ENCODE results near the gene FADS1.

Gene FADS1

DNA sequence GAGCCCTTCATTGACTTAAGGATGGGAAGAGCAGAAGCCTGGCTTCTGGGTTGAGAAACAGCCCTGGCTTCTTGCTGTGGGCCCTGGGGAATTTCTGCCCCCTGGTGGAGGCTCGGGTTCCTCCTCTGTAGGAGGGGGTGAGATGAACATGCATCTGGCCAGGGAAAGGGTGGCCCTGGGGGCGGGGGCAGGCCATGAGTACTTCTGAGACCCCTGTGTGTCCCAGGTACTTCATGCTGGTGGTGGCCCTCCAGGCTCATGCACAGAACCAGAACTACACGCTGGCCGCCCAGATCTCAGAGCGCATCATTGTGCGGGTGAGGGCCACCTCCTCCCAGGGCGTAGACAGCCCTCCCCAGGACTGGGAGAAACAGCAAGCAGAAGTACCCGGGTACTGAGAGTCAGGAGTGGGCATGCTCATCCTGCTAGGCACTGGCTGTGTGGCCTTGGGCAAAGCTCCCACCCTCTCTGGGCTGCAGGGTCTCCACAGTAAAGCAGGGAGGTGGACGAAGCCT, 40.2 kb downstream of the FADS1 start:
- DNase-seq (ENCODE audit: low read depth): peak; percentile 55

DNA sequence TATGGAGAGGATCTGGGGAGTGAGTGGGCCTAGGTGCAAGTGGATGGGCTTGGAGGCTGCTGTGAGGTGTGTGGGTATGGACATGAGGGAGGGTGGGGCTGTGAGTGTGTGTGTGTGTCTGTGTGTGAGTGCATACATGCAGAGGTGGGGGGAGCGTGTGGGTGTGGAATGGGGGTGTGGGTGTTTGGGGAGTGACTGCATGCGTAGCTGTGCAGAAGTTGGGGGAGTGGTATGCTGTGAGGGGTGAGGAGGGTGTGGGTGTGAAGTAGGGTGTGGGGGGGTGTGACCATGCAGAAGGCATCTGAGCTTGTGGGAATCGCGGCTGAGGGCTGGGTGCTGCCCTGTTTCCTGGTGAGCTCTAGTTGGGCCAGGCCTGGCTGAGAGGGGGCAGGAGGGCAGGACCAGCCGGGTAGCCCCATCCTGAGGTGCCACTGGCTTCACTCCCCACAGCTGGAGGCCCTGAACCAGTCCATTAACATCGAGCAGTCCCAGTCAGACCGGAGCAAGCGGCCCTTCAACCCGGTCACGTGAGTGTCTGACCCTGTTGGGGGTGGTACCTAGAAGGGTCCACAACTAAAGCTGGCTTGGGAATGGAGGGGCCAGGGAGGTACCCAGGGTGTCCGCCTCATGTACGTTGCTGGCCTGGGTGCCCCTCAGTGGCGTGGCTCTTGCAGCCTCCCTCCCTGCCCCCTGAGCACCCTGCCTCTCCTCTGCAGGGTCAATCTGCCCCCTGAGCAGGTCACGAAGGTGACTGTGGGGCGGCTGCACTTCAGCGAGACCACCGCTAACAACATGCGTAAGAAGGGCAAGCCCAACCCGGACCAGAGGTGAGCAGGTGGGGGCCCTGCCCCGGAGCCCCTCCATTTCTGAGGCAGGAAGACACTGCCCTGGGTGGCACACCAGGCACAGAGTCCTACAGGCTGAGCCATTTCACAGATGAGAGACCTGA, 40.9 kb downstream of the FADS1 start:
- DNase-seq (ENCODE audit: low read depth): no peak

- no peak for DNase-seq (ENCODE audit: low read depth)
These were observed 41.7 kb downstream of the FADS1 start for GRCh38 chr11:61775106-61775505.

- no peak for DNase-seq (ENCODE audit: low read depth)
These were observed 42.4 kb downstream of the FADS1 start for GRCh38 chr11:61774411-61774810.

GRCh38 chr11:61773809-61774208, 43.0 kb downstream of the FADS1 start:
- no peak for DNase-seq (ENCODE audit: low read depth)

DNA sequence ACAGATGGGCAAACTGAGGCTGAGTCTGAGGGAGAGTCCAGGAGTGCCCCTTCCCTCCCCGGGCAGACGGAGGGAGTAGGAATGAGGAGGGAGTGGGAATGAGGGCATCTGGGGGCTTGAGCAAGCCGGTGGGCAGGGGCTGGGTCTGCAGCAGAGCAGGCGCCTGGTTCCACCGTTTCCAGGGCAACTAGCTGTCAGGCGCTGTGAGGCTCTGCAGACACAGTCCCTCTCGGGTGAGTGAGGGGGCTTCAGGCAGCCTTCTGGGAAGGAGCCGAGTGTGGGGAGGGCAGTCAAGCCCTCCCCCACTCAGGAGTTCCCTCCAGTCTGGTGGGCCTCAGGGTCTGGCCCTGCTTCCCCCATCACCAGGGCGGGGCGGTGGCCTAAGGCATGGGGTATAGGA, 43.4 kb downstream of the FADS1 start:
- no peak for DNase-seq (ENCODE audit: low read depth)

- DNase-seq (ENCODE audit: low read depth): no peak
These were observed 44.8 kb downstream of the FADS1 start for GRCh38 chr11:61771985-61772455.

DNA sequence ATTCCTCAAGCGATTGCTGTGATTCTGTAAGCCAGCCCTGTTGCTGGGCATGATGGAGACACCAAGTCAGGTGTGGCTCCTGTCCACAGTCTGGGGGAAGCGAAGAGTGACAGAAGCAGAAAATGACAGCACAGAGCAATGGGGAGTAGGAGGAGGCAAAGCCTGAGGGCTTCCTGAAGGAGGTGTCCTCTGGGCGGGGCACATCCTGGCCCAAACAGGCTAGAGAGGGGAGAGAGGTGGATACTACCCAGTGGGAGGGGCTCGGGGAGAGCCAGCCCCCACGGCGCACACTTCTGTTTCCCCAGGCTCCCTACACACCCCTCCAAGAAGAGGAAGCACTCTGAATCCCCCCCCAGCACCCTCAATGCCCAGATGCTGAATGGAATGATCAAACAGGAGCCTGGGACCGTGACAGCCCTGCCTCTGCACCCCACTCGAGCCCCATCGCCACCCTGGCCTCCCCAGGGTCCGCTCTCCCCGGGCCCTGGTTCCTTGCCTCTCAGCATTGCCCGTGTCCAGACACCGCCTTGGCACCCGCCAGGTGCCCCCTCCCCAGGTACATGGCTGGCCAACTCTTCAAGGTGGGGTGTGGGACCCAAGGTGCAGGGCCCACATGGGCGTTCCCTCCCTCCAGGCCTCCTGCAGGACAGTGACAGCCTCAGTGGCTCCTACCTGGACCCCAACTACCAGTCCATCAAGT, 45.5 kb downstream of the FADS1 start:
- no peak for DNase-seq (ENCODE audit: low read depth)

- DNase-seq (ENCODE audit: low read depth): no peak
These were observed 46.7 kb downstream of the FADS1 start for GRCh38 chr11:61769946-61770683.

GRCh38 chr11:61769169-61769920, 47.5 kb downstream of the FADS1 start:
- no peak for DNase-seq (ENCODE audit: low read depth)

- no peak for DNase-seq (ENCODE audit: low read depth)
These were observed 48.3 kb downstream of the FADS1 start for GRCh38 chr11:61768376-61769076.

GRCh38 chr11:61766353-61766841, 50.4 kb downstream of the FADS1 start:
- DNase-seq (ENCODE audit: low read depth): no peak

GRCh38 chr11:61765550-61766253, 51.1 kb downstream of the FADS1 start:
- no peak for DNase-seq (ENCODE audit: low read depth)

DNA sequence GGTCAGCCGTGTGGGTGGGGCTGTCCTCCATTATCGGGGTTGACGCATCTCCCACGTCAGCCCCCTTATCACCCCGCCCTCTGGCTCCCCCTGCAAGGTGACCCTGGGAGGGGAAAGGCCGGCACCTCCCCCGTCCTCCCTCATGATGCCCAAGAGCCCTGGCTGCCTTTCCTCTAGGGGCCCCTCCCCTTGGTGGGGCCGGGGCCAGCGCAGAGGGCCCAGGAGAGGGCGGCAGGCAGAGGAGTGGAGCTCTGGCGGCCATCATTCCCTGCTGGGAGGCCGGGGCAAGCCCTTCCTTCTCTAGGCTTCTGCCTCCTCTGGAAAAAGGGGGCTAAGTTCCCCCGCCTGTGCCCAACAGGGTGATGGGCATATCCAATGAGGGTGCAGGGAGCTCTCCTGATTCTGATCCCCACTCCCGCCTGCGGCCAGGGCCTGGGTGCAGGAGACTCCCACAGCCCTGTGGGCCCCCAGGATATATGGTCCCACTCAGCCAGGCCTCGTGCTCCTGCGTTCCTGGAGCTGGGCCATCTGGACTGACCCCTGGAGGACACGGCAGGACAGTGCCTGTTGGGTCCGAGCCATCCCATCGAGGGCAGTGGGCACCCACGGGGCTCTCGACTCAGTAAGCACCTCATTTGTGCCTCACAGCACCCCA, 52.1 kb downstream of the FADS1 start:
- DNase-seq (ENCODE audit: low read depth): no peak

- no peak for DNase-seq (ENCODE audit: low read depth)
These were observed 52.7 kb downstream of the FADS1 start for GRCh38 chr11:61763930-61764605.

DNA sequence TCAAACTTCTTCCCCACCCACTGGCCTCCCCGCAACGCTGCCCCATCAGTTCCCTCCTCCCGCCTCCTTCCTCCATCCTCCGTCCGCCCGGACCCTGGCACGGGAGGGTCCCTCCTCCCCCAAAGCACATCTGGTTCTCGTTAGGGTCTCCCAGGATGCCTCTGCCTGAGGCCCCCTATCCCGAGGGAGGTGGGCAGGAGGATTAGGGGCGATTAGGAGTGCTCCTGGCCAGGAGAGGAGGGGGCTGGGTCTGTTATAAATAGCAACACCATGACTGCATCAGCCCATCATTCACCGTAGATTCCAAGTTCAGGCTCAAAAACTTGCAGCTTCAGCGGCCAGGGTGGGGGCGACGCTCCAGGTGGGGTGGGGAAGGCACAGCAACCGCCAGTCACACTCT, 54.0 kb downstream of the FADS1 start:
- no peak for DNase-seq (ENCODE audit: low read depth)

GRCh38 chr11:61762223-61762615, 54.6 kb downstream of the FADS1 start:
- DNase-seq (ENCODE audit: low read depth): no peak

- no peak for DNase-seq (ENCODE audit: low read depth)
These were observed 55.2 kb downstream of the FADS1 start for GRCh38 chr11:61761440-61762222.
